Keratinocyte (primary cell): ENCODE results near the gene LARGE1.

Experiments used
- EZH2 ChIP-seq: IDR thresholded peaks from one replicate; pipeline ENCODE4 v1.6.1; 2012; ENCODE audit warnings: inconsistent platforms, mild to moderate bottlenecking, low read length, moderate library complexity
- TF ChIP-seq, protein P1 (sequence below), 3 experiments: IDR thresholded peaks in 1 of 3; conservative IDR thresholded peaks in 1 of 3; optimal IDR thresholded peaks in 1 of 3; 2 replicates in 2 of 3; 3 replicates in 1 of 3; pipeline versions ENCODE3 to v1.5.1; 2011; ENCODE audit warnings: low read length in 3 of 3, mild to moderate bottlenecking in 3 of 3, moderate library complexity in 2 of 3, control low read depth in 1 of 3, inconsistent platforms in 1 of 3; ENCODE audit not compliant: insufficient read depth in 2 of 3; ENCODE audit errors: extremely low read depth in 1 of 3

DNA sequence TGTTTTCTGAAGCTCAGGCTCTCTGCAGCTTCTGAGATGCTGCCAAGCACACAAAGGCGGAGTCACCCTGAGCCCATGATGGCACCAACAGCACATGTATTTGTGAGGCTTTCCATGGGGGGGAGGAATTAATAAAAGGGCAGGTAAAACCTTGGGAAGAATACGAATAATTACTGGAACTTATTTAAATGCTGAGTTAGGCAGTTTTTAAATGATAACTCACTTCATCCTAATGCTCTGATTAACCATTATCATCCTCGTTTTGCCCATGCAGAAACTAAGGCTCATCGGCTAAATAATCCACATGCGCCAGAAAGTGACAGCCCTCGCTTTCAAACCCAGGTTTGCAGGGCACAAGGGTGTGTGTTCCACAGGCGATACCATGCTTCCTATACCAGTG lies 35.4 kb downstream of the LARGE1 start:
- TF ChIP-seq, protein P1, sequence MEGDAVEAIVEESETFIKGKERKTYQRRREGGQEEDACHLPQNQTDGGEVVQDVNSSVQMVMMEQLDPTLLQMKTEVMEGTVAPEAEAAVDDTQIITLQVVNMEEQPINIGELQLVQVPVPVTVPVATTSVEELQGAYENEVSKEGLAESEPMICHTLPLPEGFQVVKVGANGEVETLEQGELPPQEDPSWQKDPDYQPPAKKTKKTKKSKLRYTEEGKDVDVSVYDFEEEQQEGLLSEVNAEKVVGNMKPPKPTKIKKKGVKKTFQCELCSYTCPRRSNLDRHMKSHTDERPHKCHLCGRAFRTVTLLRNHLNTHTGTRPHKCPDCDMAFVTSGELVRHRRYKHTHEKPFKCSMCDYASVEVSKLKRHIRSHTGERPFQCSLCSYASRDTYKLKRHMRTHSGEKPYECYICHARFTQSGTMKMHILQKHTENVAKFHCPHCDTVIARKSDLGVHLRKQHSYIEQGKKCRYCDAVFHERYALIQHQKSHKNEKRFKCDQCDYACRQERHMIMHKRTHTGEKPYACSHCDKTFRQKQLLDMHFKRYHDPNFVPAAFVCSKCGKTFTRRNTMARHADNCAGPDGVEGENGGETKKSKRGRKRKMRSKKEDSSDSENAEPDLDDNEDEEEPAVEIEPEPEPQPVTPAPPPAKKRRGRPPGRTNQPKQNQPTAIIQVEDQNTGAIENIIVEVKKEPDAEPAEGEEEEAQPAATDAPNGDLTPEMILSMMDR (optimal IDR thresholded peaks at IDR 0.05 in 1 of 3, IDR thresholded peaks at IDR 0.05 in 1 of 3, conservative IDR thresholded peaks at IDR 0.05 in 1 of 3; ENCODE audit: extremely low read depth in 1 of 3, insufficient read depth in 2 of 3, low read length in 3 of 3), result no peak
- TF ChIP-seq EZH2, result no peak
